Stimulated activated CD4-positive, alpha-beta T cell treated with anti-CD3 and anti-CD28 coated beads, Interleukin-4, amount 100 ng/mL, for 4 hours (primary cell): ENCODE results near the gene FADS3.

Source experiments
- DNase-seq, 2 experiments: peaks; one replicate each; pipeline ENCODE4 v3.0.0-alpha.2; 2020

Gene FADS3

DNA sequence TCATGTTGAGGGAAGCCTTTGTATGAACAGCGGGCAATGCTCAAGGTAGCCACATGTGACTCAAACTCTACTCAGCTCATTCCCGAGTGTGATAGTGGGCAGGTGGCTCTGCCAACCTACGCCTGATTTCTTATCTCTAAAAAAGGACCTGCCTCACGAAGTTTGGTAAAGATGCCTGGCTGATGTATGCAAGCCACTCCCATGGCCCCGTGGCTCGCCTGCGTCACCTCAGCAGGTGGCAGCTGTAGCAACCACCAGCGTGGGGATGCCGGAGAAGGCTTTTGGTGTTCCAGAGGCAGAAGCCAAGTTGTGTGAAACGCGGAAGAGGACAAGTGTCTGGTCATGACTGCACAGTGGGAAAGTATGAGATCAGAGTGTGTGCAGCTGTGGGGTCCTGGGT, 57.9 kb downstream of the FADS3 start:
- DNase-seq, result no peak

DNA sequence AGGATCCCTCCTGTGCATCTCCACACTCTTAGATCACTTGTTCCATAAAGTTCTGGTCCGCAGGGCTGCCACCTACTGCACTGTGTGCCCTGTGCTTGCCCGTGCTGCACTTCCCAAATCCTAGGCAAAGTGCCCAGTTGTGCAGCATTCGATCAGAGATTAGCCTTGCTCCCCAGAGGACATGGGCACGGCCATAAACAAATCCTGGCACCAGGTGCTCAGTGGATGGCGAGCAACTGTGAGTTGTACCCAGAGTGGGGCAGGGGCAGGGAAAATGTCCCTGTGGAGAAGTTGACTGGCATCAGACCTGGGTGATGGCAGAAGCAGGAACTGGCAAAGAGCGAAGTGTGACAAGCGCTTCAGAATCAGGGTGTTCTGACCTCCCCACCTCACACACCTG, 58.6 kb downstream of the FADS3 start:
- DNase-seq, result no peak

DNA sequence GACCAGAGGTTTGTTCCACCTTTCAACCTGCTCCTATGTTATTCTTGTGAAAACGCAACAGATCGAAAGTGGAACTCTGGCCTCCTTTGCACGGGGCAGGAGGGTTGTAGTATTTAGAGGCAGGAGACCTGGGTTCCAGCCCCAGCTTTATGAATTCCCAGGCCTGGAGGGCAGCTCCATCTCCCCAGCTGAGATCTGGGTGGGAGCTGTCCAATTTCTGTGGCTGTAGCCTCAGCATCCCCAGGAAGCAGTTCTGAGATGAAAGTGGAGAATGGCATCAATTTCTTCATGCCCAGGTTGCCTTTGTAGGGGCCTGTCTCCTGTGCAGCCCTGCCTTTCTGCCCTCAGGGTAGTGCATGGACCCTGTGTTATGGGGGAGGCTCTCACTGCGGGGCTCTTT, 59.1 kb downstream of the FADS3 start:
- no peak for DNase-seq

DNA sequence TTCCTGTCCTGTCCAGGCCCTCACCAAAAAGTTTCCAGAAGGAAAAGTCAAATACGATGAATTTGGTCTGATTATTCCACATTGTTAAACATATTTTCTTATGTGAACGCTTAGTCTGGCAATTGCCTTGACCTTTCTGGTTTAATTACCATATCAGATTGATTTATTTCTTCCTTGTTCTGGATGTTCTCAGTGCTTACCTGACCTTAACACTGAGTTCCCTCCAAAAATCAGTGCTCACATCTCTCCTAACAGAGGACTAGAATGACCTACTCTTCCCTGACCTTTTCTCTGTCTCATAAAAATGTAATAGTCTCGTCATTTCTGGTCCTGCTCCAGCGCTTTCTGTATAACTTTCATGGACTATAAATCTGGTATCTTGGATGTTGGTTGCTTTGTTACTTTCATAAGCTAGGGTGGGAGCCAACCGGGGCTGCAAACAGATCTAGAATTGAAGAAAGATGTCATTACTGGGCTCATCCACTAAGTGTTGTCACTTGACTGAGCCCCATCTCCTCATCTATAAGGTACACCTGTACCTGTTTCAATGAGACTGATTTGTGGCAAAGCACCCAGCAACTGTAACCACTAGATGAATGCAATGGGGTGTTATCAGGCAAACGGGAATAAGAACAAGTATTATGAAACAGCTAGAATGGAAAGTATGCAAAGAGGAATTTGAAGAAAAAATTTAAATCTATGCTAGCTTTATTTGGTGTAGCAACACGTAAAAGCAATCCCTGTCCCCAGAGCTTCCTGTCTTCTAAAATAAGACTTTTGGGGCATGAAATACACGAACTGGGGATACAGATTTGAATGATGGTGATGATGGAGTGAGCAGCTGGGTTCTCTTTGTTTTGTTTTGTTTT, 60.9 kb downstream of the FADS3 start:
- no peak for DNase-seq

DNA sequence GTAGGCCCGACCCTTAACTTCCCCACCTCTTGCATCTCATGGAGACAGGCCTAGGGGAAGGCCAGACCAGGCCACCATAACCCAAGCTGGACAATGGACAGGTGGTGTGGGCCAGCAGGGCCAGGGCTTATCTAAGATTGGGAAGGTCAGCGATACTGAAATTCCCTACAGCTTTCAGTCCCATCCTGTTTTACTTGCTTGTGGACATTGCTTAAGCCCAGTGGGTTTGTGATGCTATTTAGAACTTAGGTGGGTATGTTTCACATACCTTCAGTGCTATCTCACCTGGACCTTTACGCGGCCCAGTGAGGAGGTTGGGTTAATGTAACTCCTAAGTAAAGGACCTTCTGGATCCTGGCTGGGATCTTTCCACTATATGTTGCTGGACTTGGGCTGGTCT, 61.5 kb downstream of the FADS3 start:
- no peak for DNase-seq

DNA sequence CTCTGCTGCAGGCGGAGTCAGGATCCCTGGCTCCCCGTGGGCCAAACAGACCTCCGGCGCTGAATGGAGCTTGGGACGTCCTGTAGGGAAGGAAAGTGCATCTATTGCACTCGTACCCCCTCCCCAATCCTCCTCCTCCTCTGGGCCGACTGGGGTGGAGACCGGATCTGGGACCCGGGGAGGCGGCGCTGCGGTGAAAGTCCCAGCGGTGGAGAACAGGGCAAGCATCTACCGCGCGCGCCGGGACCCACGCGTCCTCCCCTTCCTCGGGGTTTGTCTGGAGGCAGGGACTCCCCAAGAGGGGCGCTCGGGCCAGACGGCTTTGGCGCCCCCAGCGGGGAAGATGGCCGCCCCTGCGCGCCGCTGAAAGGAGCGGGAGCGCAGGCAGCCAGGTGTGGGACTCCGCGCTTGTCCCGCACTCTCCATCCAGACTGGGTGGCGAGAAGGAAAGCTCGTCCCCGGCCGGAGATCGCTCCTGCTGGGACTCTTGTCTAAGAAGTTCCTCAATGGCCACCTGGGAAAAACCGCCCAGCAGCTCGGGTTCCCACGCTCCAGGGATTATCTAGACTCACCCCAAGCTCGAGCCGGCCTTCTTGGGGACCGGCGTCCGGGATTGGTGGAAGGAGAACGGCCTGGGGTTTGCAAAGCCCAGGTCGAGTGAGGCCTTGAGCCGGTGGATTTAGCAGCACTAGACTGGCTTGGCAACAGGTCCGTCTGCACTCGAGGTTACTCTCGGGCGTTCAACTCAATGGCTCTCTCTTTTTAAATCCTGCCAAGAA, 62.5 kb downstream of the FADS3 start:
- peak in 1 of 2 experiments; percentile 23 for DNase-seq

DNA sequence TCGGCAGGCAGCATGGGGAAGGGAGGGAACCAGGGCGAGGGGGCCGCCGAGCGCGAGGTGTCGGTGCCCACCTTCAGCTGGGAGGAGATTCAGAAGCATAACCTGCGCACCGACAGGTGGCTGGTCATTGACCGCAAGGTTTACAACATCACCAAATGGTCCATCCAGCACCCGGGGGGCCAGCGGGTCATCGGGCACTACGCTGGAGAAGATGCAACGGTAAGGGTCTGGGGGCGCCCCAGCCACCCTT, 63.0 kb downstream of the FADS3 start:
- DNase-seq, result no peak

DNA sequence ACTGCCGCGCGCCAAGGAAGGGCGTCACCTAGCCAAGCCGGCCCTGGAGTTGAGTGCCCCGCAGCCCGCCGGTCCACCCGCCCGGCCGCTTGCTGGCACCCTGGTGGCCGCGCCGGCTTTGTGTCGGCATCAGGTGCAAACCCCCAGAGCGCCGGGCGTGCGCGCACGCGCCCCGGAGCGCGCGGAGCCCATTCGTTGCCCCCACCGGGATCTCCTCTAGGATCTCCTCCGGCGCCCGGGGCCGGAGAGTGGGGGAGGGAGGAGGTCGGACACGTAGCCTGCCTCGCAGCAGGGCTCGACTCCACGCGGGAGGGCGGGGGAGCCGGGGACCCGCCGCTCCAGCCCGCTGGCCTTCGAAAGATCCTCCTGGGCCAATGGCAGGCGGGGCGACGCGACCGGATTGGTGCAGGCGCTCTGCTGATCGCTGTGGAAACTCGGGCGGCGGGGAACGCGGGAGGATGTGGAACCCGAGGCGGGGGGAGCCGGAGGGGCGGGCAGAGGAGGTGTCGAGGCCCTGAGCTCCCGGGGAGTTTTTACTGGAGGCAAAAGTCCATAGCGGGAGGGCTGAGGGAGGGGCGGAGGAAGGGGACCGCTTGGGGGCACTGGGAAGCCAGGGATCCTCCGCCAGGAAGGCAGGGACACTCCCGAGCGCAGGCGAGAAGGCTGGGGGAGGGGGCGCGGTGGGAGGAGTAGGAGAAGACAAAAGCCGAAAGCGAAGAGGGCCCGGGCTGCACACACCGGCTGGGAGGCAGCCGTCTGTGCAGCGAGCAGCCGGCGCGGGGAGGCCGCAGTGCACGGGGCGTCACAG, 63.6 kb downstream of the FADS3 start, which contains the start of gene FADS2:
FADS2 (plus strand) TSS at position 730 of the 808 bp plus-strand sequence. CDS start 91 bp downstream, outside the sequence.
- DNase-seq, result peak; percentile 54 to 65

DNA sequence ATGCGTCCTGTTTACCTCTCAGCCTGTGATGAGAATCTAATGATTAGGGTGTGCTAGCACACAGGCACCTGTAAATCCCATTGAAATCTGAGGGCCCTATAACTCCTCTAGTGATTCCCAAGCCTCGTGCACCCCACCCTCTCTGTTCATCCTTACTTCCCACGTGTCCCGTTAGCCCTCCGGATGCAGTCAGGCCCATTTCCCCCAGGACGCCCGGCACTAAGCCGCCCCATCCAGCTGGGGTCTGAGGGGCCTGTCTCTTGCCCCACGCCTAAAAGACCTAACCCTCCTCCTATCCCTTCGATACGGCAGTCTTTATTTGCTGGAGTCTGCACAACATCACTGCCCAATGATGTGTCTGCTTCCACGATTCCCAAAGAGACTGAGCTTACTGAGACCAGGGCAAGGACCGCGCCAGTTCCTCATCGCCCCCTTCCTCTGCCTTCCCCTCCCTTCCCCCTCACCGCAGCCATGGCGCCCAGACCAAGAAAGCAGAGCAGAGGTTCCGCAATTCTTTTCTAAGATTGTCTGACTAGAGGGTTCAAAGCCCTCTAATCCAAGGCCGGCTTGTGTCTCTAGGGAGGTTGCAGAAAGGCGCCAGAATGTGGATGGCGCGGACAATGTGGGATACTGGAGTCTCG, 64.3 kb downstream of the FADS3 start:
- DNase-seq, result no peak
